ENCODE measurements around the gene EEF1AKMT2. TPM values are rescaled to one million over a fixed set of nuclear protein-coding genes. Genes with fewer than 3 reads are reported as not detected.

The EEF1AKMT2 gene
- total RNA-seq, 1 donor from 2014 or later, result 23.0 TPM

DNA sequence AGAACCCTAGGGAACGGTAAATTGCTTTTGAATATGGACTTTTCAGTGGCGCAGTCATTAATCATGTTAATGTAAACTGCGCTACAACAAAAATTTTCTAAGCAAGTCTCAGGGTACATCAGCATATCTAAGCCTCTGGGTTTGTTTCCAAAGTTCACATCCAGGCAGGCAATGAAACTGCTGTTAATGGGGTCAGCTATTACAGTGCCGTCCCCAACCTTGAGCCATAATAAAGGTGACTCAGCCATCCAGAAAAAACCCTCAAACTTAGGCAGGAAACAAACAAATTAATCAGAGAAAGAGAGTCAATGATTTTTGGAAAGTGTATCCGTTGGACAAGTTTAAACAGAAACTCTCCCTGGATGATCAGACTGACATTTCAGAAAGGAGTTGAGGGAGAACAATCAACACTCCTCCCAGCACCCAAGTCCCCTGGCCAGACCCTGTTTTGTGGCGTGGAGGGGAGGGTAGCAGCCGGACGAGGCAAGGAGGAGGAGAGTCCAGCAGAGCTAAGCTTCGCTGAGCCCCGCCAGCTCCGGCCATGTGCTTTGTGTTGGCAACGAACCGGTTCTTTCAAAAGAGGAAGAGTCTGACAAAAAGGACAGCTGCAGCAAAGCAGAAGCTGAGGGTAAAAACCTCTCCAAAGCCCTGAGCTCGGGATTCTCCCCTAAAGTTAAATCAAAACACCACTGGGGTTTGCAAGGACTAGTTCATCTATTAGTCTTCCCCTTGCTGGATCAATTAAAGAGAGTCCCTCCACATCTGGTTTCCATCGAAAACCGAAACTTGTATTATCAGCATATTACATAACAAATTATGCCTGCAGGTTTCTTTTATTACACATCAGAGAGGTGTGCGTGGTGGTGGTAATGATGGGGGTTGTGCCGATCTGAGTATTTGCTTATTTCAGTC, 51.1 kb downstream of the EEF1AKMT2 start:
- Mint-ChIP-seq H3K27ac (peak overlapping the region; percentile 96), H3K4me1 (peaks cover 76% of the 10 kb centered on the region), H3K9me3 (no peaks in the 10 kb centered on the region), H3K36me3 (no peaks in the 10 kb centered on the region), H3K4me3 (peak overlapping the region; percentile 99), H3K27me3 (ENCODE audit: low read depth) (no peaks in the 10 kb centered on the region)
- no peak for DNase-seq (ENCODE audit: low spot score in 2 of 2, unreplicated experiment in 2 of 2)
- TF ChIP-seq, protein P1, sequence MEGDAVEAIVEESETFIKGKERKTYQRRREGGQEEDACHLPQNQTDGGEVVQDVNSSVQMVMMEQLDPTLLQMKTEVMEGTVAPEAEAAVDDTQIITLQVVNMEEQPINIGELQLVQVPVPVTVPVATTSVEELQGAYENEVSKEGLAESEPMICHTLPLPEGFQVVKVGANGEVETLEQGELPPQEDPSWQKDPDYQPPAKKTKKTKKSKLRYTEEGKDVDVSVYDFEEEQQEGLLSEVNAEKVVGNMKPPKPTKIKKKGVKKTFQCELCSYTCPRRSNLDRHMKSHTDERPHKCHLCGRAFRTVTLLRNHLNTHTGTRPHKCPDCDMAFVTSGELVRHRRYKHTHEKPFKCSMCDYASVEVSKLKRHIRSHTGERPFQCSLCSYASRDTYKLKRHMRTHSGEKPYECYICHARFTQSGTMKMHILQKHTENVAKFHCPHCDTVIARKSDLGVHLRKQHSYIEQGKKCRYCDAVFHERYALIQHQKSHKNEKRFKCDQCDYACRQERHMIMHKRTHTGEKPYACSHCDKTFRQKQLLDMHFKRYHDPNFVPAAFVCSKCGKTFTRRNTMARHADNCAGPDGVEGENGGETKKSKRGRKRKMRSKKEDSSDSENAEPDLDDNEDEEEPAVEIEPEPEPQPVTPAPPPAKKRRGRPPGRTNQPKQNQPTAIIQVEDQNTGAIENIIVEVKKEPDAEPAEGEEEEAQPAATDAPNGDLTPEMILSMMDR (IDR thresholded peaks at IDR 0.05; ENCODE audit: unreplicated experiment), result no peak

DNA sequence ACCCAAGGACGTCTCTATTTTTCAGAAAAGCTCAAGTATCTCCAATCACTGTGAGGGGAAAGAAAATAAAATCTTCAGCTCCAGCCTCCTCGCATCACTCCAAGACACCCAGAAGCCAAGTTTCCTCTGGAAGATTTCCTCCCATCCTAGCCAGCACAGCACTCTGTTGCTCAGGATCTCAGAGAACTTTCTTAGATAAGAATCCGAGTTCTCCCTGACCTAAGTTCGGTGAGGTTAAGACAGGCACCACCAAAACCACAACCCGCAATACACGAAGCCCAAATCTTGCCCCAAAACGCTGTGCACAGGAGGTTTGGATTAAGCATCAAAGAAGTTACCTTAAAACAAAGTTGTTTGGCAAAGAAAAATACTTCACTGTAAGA, 51.7 kb downstream of the EEF1AKMT2 start:
- H3K4me1 Mint-ChIP-seq, result peaks cover 74% of the 10 kb centered on the region
- no peaks in the 10 kb centered on the region for H3K36me3 Mint-ChIP-seq
- H3K9me3 Mint-ChIP-seq, result no peaks in the 10 kb centered on the region
- H3K4me3 Mint-ChIP-seq, result peak overlapping the region; percentile 99
- TF ChIP-seq, protein P1 (IDR thresholded peaks at IDR 0.05; ENCODE audit: unreplicated experiment), result no peak
- peak overlapping the region; percentile 96 for H3K27ac Mint-ChIP-seq
- H3K27me3 Mint-ChIP-seq (ENCODE audit: low read depth), result no peaks in the 10 kb centered on the region
- no peak for DNase-seq (ENCODE audit: low spot score in 2 of 2, unreplicated experiment in 2 of 2)

DNA sequence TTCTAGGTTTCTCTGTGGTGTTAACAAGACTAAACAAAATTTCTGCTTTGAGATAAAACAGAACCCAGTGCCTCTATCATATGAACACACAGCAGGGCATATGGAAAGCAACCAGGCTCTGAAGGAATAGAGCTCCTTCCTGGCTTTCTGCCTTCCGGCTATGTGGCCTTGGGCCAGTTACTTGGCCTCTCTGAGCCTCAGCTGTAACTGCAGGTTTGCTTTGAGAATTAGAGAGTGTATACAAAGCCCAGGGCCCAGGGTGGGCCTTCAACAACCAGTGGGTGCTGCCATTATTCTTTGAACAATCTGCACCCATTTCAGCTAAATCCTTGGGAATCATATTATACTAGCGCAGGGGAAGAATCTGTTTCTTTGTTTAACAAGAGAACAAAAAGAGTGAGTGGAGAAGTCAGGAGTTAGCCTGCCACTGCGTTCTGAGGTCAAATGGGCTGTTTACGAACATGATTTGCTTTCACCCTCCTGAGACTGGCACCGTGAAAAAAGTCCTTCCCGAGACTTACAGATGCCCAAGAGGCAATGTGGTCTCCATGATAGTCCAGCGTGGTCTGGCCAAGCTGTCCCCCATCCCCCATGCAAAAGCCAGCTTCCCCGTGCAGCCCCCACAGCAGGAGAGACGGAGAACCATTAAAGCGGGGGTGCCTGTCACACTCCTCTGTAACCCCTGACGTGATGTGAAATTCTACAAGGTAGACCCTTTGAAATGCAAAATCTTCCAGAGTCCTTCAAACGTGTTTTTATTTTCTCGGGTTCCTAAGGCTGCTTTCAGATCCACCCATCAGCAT, 52.4 kb downstream of the EEF1AKMT2 start:
- peak overlapping the region; percentile 99 for H3K4me3 Mint-ChIP-seq
- H3K27me3 Mint-ChIP-seq (ENCODE audit: low read depth), result no peaks in the 10 kb centered on the region
- H3K9me3 Mint-ChIP-seq, result no peaks in the 10 kb centered on the region
- H3K27ac Mint-ChIP-seq, result peak overlapping the region; percentile 96
- TF ChIP-seq, protein P1 (IDR thresholded peaks at IDR 0.05; ENCODE audit: unreplicated experiment), result no peak
- DNase-seq (ENCODE audit: low spot score in 2 of 2, unreplicated experiment in 2 of 2), result no peak
- peaks cover 70% of the 10 kb centered on the region for H3K4me1 Mint-ChIP-seq
- no peaks in the 10 kb centered on the region for H3K36me3 Mint-ChIP-seq

DNA sequence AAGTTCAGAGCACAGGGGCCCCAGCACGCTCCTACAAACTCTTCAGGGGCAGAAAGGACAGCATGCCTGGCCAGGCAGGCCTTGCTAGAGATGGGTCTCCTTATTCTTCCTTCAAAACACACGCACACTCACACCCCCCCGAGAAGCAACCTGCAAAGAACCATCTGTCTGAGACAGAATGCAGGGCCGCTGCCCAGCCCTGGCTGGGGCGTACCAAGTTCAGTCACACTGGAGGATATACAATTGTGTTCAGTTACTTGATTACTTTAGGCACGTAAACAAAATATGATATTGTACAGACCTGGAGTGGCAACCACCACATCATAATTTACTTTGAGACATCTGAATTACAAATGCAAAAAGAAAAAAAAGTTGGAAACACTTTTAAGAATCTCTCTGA, 53.2 kb downstream of the EEF1AKMT2 start:
- Mint-ChIP-seq H3K27me3 (ENCODE audit: low read depth) (no peaks in the 10 kb centered on the region), H3K4me1 (peaks cover 79% of the 10 kb centered on the region), H3K9me3 (no peaks in the 10 kb centered on the region), H3K4me3 (no peak overlapping the region), H3K27ac (peak overlapping the region; percentile 96), H3K36me3 (no peaks in the 10 kb centered on the region)
- TF ChIP-seq, protein P1 (IDR thresholded peaks at IDR 0.05; ENCODE audit: unreplicated experiment), result no peak
- DNase-seq (ENCODE audit: low spot score in 2 of 2, unreplicated experiment in 2 of 2), result no peak

DNA sequence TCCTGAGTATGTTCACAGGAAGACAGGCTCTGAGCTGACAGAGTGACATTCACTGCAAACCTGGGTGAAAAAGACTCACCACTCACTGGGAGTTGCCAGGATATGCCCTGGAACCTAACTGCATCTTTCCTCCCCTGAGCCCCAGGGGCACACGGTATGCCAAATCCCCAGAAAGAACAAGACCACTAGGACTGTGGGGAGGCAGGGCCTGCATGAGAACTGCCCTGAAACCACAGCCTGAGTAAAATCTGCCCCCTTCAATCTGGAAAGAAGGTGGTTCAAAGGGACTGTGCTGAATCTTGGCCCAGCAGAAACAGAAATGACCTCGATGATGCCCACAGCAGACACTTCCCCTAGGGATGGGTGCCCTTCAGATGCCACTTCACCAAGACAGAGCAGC, 54.0 kb downstream of the EEF1AKMT2 start:
- H3K4me1 Mint-ChIP-seq, result peaks cover 86% of the 10 kb centered on the region

More for the DNA sequence above, 54.0 kb downstream of the EEF1AKMT2 start:
- DNase-seq (ENCODE audit: low spot score in 2 of 2, unreplicated experiment in 2 of 2), result no peak
- H3K36me3 Mint-ChIP-seq, result no peaks in the 10 kb centered on the region
- peak overlapping the region; percentile 36 for H3K27ac Mint-ChIP-seq
- no peaks in the 10 kb centered on the region for H3K27me3 Mint-ChIP-seq (ENCODE audit: low read depth)
- no peak overlapping the region for H3K4me3 Mint-ChIP-seq
- no peaks in the 10 kb centered on the region for H3K9me3 Mint-ChIP-seq
- TF ChIP-seq, protein P1 (IDR thresholded peaks at IDR 0.05; ENCODE audit: unreplicated experiment), result no peak
